HG03103 (cell line): ENCODE measurements around the gene NOSTRIN.
A peak's percentile ranks its signal among the peaks of the same experiment; 100 is the strongest.
"Not testable (repeated sequence)": the region's sequence is repeated elsewhere in the genome, so short reads cannot be mapped to it uniquely, and the experiment has no call there.

Experiments used
- ATAC-seq: cut with Tn5 transposase; IDR thresholded peaks from one replicate; pipeline ENCODE4 v1.9.1; 2021; ENCODE audit warnings: low read depth; ENCODE audit not compliant: unreplicated experiment

Gene NOSTRIN

GRCh38 chr2:168870824-168871223 lies 68.4 kb downstream of the NOSTRIN start:
- not testable (repeated sequence) for ATAC-seq

- ATAC-seq: no peak
Observed at GRCh38 chr2:168874368-168875054, 72.1 kb downstream of the NOSTRIN start.

GRCh38 chr2:168882163-168882562 lies 79.7 kb downstream of the NOSTRIN start:
- not testable (repeated sequence) for ATAC-seq

- no peak for ATAC-seq
Observed at GRCh38 chr2:168884975-168885374, 82.5 kb downstream of the NOSTRIN start.

- ATAC-seq: no peak
Observed at GRCh38 chr2:168889635-168890005, 87.2 kb downstream of the NOSTRIN start.

GRCh38 chr2:168890006-168890782 lies 87.8 kb downstream of the NOSTRIN start, which contains the start of gene SPC25:
Gene SPC25 (minus strand): TSS chr2:168890430. CDS start chr2:168889519, 911 bp downstream.
- peak; percentile 100 for ATAC-seq

- no peak for ATAC-seq
Observed at GRCh38 chr2:168892327-168892726, 89.9 kb downstream of the NOSTRIN start.

GRCh38 chr2:168894101-168894500 lies 91.7 kb downstream of the NOSTRIN start:
- no peak for ATAC-seq

- ATAC-seq: no peak
Observed at GRCh38 chr2:168894720-168895119, 92.3 kb downstream of the NOSTRIN start.

- no peak for ATAC-seq
Observed at GRCh38 chr2:168895771-168896170, 93.3 kb downstream of the NOSTRIN start.

GRCh38 chr2:168896783-168897182 lies 94.3 kb downstream of the NOSTRIN start:
- no peak for ATAC-seq

- no peak for ATAC-seq
Observed at GRCh38 chr2:168897449-168897848, 95.0 kb downstream of the NOSTRIN start.

GRCh38 chr2:168901003-168901402 lies 98.6 kb downstream of the NOSTRIN start, which contains the start of gene G6PC2:
Gene G6PC2 (plus strand): TSS chr2:168901291. CDS start chr2:168901332, 41 bp downstream.
- ATAC-seq: no peak

GRCh38 chr2:168903888-168904287 lies 101.5 kb downstream of the NOSTRIN start:
- no peak for ATAC-seq

GRCh38 chr2:168904358-168904757 lies 101.9 kb downstream of the NOSTRIN start:
- ATAC-seq: no peak

GRCh38 chr2:168907940-168908662 lies 105.7 kb downstream of the NOSTRIN start:
- no peak for ATAC-seq

GRCh38 chr2:168910330-168910729 lies 107.9 kb downstream of the NOSTRIN start:
- no peak for ATAC-seq

- ATAC-seq: no peak
Observed at GRCh38 chr2:168912466-168912865, 110.0 kb downstream of the NOSTRIN start.

- ATAC-seq: no peak
Observed at GRCh38 chr2:168912901-168913369, 110.5 kb downstream of the NOSTRIN start.

GRCh38 chr2:168913495-168913894 lies 111.1 kb downstream of the NOSTRIN start:
- no peak for ATAC-seq
